Prostate gland (tissue), 2 donors: ENCODE results near the gene STARD10.

Experiments used
- POLR2A ChIP-seq: fragments of 450-650 bp; IDR thresholded peaks from one replicate; pipeline ENCODE4 v1.6.1; 2016; ENCODE audit warnings: antibody characterized with exemption, mild to moderate bottlenecking
- POLR2AphosphoS5 ChIP-seq: sonication (generic); formaldehyde crosslinking; IDR thresholded peaks from one replicate; pipeline ENCODE4 v1.6.1; 2017; ENCODE audit warnings: antibody characterized with exemption
- TF ChIP-seq, protein P1 (sequence below), 4 experiments: fragments of 200-600 bp in 2 of 4; fragments of 450-650 bp in 2 of 4; sonication (generic) in 2 of 4; IDR thresholded peaks; 1 replicate in 3 of 4; 2 replicates in 1 of 4; pipeline ENCODE4 v1.5.1; 2016 to 2019; ENCODE audit warnings: antibody characterized with exemption in 4 of 4, mild to moderate bottlenecking in 2 of 4, moderate library complexity in 2 of 4

DNA sequence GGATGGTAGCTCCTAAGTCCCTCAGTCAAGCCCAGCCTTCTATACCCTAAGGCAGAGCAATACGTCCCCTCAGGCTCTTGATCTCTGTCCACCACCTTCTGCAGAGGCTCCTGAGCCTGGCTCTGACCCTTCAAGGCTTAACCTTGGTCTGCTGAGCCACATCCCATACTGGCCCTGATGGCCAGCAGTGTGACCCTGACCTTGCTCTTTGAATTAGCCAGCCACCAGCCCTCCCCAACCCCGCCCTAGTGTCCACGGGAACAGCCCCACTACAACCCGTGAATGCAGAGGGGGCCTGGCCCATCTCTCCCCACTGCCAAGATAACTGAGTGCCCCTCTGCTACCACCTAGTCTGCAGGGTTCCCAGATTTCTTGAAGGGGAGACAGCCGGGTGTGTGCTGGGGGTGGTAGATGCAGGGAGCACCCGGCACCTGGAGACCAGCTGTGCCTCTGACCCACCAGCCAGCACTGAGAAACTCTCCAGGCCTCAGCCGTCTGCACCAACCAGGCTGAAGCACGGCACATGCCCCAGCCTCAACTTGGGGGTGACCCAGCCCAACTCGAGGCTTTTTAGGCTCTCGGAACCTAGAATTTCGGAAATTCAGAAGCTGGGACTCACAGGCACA lies 47.8 kb downstream of the STARD10 start:
- TF ChIP-seq POLR2A: no peak
- TF ChIP-seq, protein P1, sequence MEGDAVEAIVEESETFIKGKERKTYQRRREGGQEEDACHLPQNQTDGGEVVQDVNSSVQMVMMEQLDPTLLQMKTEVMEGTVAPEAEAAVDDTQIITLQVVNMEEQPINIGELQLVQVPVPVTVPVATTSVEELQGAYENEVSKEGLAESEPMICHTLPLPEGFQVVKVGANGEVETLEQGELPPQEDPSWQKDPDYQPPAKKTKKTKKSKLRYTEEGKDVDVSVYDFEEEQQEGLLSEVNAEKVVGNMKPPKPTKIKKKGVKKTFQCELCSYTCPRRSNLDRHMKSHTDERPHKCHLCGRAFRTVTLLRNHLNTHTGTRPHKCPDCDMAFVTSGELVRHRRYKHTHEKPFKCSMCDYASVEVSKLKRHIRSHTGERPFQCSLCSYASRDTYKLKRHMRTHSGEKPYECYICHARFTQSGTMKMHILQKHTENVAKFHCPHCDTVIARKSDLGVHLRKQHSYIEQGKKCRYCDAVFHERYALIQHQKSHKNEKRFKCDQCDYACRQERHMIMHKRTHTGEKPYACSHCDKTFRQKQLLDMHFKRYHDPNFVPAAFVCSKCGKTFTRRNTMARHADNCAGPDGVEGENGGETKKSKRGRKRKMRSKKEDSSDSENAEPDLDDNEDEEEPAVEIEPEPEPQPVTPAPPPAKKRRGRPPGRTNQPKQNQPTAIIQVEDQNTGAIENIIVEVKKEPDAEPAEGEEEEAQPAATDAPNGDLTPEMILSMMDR (IDR thresholded peaks at IDR 0.05): no peak
- TF ChIP-seq POLR2AphosphoS5: no peak
